Testis (tissue), 5 donors: Measurements from ENCODE around the gene KCNH4. TPM values are rescaled to one million over a fixed set of nuclear protein-coding genes. Genes with fewer than 3 reads are reported as not detected.

Experiments used
- DNase-seq: peaks from one replicate; pipeline ENCODE4 v3.0.0-alpha.2; 2019
- H3K27ac ChIP-seq, 2 donors: fragments of 200-600 bp; sonication (generic); one replicate each; pipeline ENCODE4 v1.5.1; 2019
- H3K27me3 ChIP-seq: fragments of 200-600 bp; sonication (generic); one replicate; pipeline ENCODE4 v1.5.1; 2019
- H3K36me3 ChIP-seq: fragments of 200-600 bp; sonication (generic); one replicate; pipeline ENCODE4 v1.5.1; 2017; ENCODE audit warnings: low read depth; ENCODE audit errors: missing control alignments
- H3K4me1 ChIP-seq: fragments of 200-600 bp; sonication (generic); one replicate; pipeline ENCODE4 v1.5.1; 2019
- H3K4me3 ChIP-seq, 2 donors: fragments of 200-600 bp; sonication (generic); one replicate each; pipeline ENCODE4 v1.5.1; 2017 to 2019
- H3K9me3 ChIP-seq: fragments of 200-600 bp; sonication (generic); one replicate; pipeline ENCODE4 v1.5.1; 2017
- POLR2A ChIP-seq: fragments of 450-650 bp; IDR thresholded peaks from one replicate; pipeline ENCODE4 v1.6.1; 2017; ENCODE audit warnings: antibody characterized with exemption, mild to moderate bottlenecking, moderate library complexity
- WGBS, 2 donors: methylation state at CpG; one replicate each; pipeline ENCODE4 v1.1.5; 2018; 5-methylcytosine and 5-hydroxymethylcytosine counted together
- intact Hi-C: fragments of 100-400 bp; cut with DNase I; formaldehyde crosslinking; loops from one replicate; pipeline ENCODE4 v1.15.1; 2023; ENCODE audit warnings: low total_unique reads
- long read RNA-seq, 2 donors: transcript quantifications; one replicate each; lab custom pipeline, GENCODE V29; 2026
- polyA plus RNA-seq: library from polyadenylated mRNA; stranded (reverse); fragments of 350-450 nt; fragmentation: Illumina TruSeq; extraction: RNeasy Lipid Tissue Mini Kit (QIAGEN cat#74804); gene quantifications from one replicate; pipeline ENCODE4 v1.2.3, GENCODE V29; 2014; ENCODE audit warnings: low read depth, low replicate concordance; ENCODE audit not compliant: insufficient read depth
- total RNA-seq, 2 donors: library from RNA; depleted of rRNA; stranded (reverse); fragments of >200 nt; gene quantifications; one replicate each; pipeline ENCODE4 v1.2.3, GENCODE V29; 2016
- TF ChIP-seq, protein P1 (sequence below), 3 experiments: fragments of 450-650 bp in 2 of 3; fragments of 200-600 bp in 1 of 3; sonication (generic) in 1 of 3; IDR thresholded peaks; one replicate each; pipeline ENCODE4 v1.5.1; 2016 to 2019; ENCODE audit warnings: antibody characterized with exemption in 3 of 3, mild to moderate bottlenecking in 2 of 3, moderate library complexity in 1 of 3

KCNH4 gene
- under 1 TPM; 0.24 to 0.56 TPM for total RNA-seq
- 0.42 TPM for polyA plus RNA-seq
- long read RNA-seq, donor 1, result 0 reads
- long read RNA-seq, donor 2, result 0 reads

DNA sequence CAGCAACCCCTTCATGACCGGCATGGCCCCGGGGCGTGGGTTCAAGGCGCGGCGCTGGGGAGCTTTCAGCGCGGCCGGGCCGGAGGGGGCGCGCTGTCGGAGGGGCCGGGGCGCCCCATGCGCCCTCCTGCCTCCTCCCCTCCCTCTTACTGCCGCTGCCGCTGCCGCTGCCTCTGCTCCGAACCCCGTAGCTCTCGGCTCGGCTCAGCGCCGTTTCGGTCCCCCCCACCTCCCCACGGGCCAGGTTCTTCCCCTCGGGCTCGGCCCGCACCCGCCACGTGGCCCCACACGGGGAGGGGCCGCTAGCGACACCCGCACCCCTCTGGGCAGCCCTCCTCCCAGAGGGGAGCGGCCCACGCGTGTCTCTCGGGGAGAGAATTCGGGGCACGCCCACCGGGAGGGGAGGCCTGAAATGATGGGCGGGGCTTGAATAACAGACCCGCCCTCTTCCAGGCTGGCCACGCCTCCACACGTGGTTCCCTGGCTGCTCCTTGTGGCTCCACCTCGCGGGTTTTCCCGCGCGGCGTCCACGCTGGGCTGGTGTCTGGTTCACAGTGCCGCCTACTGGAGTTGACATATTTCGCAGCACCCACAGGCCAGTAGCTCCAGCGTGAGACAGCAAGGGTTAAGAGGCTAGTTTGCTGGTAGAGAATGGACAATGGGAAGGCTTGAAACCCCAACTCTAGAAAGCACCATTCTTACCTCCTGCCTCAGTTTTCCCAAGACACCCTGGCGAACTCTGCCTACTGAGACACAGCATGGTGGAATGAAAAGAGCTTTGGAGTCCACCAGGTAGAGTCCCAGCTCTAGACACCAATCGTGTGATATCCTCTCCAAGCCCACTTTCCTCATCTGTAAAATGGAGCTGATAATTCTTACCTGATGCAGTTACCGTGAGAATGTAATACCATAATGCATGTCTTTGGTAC lies at the start of gene KCNH4:
TSS of gene KCNH4 (minus strand) at position 221 of the 929 bp plus-strand sequence. CDS start at position 24, 197 bp downstream.
- H3K4me1 ChIP-seq, result peaks cover 13% of the 10 kb centered on the region
- H3K9me3 ChIP-seq, result no peaks in the 10 kb centered on the region
- no peaks in the 10 kb centered on the region for H3K27me3 ChIP-seq
- DNase-seq, result peak; percentile 82
- H3K27ac ChIP-seq, result no peak within 1 kb of the TSS
- TF ChIP-seq POLR2A, result no peak
- TF ChIP-seq, protein P1, sequence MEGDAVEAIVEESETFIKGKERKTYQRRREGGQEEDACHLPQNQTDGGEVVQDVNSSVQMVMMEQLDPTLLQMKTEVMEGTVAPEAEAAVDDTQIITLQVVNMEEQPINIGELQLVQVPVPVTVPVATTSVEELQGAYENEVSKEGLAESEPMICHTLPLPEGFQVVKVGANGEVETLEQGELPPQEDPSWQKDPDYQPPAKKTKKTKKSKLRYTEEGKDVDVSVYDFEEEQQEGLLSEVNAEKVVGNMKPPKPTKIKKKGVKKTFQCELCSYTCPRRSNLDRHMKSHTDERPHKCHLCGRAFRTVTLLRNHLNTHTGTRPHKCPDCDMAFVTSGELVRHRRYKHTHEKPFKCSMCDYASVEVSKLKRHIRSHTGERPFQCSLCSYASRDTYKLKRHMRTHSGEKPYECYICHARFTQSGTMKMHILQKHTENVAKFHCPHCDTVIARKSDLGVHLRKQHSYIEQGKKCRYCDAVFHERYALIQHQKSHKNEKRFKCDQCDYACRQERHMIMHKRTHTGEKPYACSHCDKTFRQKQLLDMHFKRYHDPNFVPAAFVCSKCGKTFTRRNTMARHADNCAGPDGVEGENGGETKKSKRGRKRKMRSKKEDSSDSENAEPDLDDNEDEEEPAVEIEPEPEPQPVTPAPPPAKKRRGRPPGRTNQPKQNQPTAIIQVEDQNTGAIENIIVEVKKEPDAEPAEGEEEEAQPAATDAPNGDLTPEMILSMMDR (IDR thresholded peaks at IDR 0.05), result peak; percentile 46 to 71 (median 50)
- no peaks in the 10 kb centered on the region for H3K36me3 ChIP-seq
- peak within 1 kb of the TSS in 1 of 2 donors; percentile 32 for H3K4me3 ChIP-seq
- intact Hi-C loops, result no loop called here
- 5 to 9% methylated on average over 20 to 46 of the region's 60 CpGs for WGBS, 2 donors

DNA sequence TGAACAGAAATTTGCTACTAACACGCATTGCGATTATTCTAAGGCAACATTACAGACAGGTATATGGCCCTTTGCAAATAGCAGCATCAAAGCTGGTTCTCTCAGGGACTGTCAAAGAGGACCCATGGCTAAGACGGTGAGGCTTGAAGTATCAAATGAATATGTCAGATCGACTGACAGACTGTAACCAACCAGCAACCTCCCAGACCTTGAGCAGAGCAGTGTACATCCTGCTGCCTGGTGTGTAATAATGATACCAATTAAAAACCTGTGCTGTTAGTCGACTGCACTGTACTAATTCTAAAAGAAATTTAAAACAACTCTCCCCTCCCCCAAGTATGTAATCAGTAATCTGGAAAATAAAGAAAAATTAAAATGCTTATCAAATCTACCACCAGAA lies 49.3 kb upstream of the KCNH4 start:
- Histone ChIP-seq H3K27ac (no peak overlapping the region), H3K36me3 (no peaks in the 10 kb centered on the region), H3K9me3 (no peaks in the 10 kb centered on the region), H3K27me3 (no peaks in the 10 kb centered on the region), H3K4me1 (peaks cover 9% of the 10 kb centered on the region), H3K4me3 (no peak overlapping the region)
- TF ChIP-seq, protein P1 (IDR thresholded peaks at IDR 0.05), result no peak
- no peak for TF ChIP-seq POLR2A
- WGBS, 2 donors, result 84 to 85% methylated on average over 5 of the region's 5 CpGs
- intact Hi-C loops, result no loop called here
- DNase-seq, result no peak

DNA sequence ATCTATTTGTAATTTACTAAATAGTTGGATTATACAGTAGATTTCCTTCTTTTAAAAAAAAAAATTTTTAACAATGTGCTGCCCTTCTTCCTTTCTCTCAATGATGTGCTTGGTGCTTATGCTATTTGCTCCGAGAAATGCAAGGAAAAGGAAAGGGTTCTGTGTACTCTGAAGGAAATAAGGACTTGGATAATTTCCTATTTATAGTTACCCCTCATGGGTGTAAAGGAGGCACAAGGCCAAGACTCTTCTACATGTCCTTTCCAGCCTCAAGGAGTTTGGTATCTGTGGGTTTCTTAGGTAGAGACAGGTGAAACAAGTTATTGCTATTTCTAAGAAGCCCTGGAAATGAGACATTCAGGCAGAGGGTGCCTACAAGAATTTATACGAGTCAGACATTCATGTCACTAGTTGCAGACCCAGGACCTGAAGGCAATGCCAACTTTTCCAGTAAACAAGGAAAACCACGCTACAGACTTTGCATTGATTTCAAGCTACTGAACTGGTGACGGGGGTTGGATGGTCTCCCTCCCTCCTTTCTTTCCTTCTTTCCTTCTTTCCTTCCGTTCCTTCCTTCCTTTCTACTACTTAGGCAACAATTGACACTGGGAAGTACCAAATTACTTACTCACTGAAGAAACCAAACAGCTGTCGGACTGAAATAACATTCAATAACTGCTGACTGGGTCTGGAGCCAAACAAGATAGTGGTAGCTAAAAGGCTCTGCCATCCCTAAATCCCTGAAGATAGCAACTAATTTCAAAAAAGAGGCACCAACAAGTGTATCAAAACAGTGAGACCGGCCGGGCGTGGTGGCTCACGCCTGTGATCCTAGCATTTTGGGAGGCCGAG lies 47.1 kb upstream of the KCNH4 start:
- intact Hi-C loops, result no loop called here
- Histone ChIP-seq H3K36me3 (no peaks in the 10 kb centered on the region), H3K4me1 (peaks cover 9% of the 10 kb centered on the region), H3K27me3 (no peaks in the 10 kb centered on the region), H3K4me3 (no peak overlapping the region), H3K9me3 (no peaks in the 10 kb centered on the region), H3K27ac (no peak overlapping the region)
- TF ChIP-seq, protein P1 (IDR thresholded peaks at IDR 0.05), result no peak
- TF ChIP-seq POLR2A, result no peak
- WGBS, 2 donors, result 61 to 70% methylated on average over 11 of the region's 11 CpGs
- DNase-seq, result no peak

DNA sequence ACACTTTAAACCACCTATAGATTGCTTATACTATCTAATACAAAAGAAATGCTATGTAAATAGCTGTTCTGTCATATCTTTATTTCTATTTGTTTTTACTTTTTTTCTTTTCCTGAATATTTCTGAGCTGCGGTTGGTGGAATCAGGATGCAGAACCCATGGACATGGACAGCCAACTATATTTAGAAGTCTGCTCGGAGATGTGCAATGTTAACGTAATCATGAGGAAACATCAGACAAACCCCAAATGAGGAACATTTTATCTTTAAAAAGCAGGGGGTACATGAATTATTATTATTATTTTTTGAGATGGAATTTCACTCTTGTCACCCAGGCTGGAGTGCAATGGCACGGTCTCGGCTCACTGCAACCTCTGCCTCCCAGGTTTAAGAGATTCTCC lies 44.7 kb upstream of the KCNH4 start:
- Histone ChIP-seq H3K27me3 (no peaks in the 10 kb centered on the region), H3K36me3 (no peaks in the 10 kb centered on the region), H3K4me1 (peaks cover 9% of the 10 kb centered on the region), H3K9me3 (no peaks in the 10 kb centered on the region), H3K4me3 (no peak overlapping the region), H3K27ac (no peak overlapping the region)
- WGBS, 2 donors, result 91 to 95% methylated on average over 5 of the region's 5 CpGs
- no peak for TF ChIP-seq POLR2A
- TF ChIP-seq, protein P1 (IDR thresholded peaks at IDR 0.05), result no peak
- no peak for DNase-seq
- intact Hi-C loops, result no loop called here
